Natural killer cell (primary cell): ENCODE data around the gene CMTR1. TPM values are rescaled to one million over a fixed set of nuclear protein-coding genes. Genes with fewer than 3 reads are reported as not detected.
"Not testable (repeated sequence)": the region's sequence is repeated elsewhere in the genome, so short reads cannot be mapped to it uniquely, and the experiment has no call there.

Experiments
- ATAC-seq, 3 donors: fragments of 150-1000 bp in 2 of 3; fragments of 200-7000 bp in 1 of 3; cut with Tn5 transposase; 1 replicate in 1 of 3; 2 replicates in 2 of 3; pipeline ENCODE4 v1.10.0; 2021; ENCODE audit warnings: mild to moderate bottlenecking in 2 of 3, moderate library complexity in 2 of 3
- DNase-seq, 2 donors: peaks; one replicate each; pipeline versions ENCODE4 v3.0.0 to v3.0.0-alpha.2; 2013 to 2021; ENCODE audit warnings: mixed read lengths in 1 of 2
- H3K27ac ChIP-seq: one replicate; pipeline ENCODE4 v1.5.1; 2013; ENCODE audit warnings: mild to moderate bottlenecking, low read length
- H3K27me3 ChIP-seq: one replicate; pipeline ENCODE4 v1.6.1; 2013; ENCODE audit warnings: low read length; ENCODE audit not compliant: control insufficient read depth, insufficient read depth
- H3K36me3 ChIP-seq: one replicate; pipeline ENCODE4 v1.6.1; 2013; ENCODE audit warnings: low read length; ENCODE audit not compliant: control insufficient read depth, insufficient read depth
- H3K4me1 ChIP-seq: one replicate; pipeline ENCODE4 v1.6.1; 2013; ENCODE audit warnings: low read length; ENCODE audit not compliant: control insufficient read depth, insufficient read depth
- H3K4me3 ChIP-seq: one replicate; pipeline ENCODE4 v1.5.1; 2013; ENCODE audit warnings: low read length
- H3K9me3 ChIP-seq: one replicate; pipeline ENCODE4 v1.6.1; 2013; ENCODE audit warnings: low read length; ENCODE audit not compliant: control insufficient read depth, insufficient read depth
- H3K27ac Mint-ChIP-seq, 2 donors: one replicate each; pipeline ENCODE4 v1.8.0; 2022; ENCODE audit warnings: mild to moderate bottlenecking in 2 of 2, mixed read lengths in 2 of 2, moderate library complexity in 1 of 2
- H3K27me3 Mint-ChIP-seq, 2 donors: one replicate each; pipeline ENCODE4 v1.8.0; 2022; ENCODE audit warnings: low read depth in 2 of 2, mixed read lengths in 2 of 2
- H3K36me3 Mint-ChIP-seq: one replicate; pipeline ENCODE4 v1.8.0; 2022; ENCODE audit warnings: mixed read lengths
- H3K4me1 Mint-ChIP-seq, 2 donors: one replicate each; pipeline ENCODE4 v1.8.0; 2022; ENCODE audit warnings: mixed read lengths in 2 of 2
- H3K4me3 Mint-ChIP-seq: one replicate; pipeline ENCODE4 v1.8.0; 2022; ENCODE audit warnings: mild to moderate bottlenecking, moderate library complexity, mixed read lengths
- H3K9me3 Mint-ChIP-seq, 2 donors: one replicate each; pipeline ENCODE4 v1.8.0; 2022; ENCODE audit warnings: mixed read lengths in 2 of 2
- WGBS: methylation state at CpG from one replicate; pipeline ENCODE4 v1.1.7; 2013; ENCODE audit warnings: missing lambda C conversion rate; ENCODE audit not compliant: insufficient coverage; 5-methylcytosine and 5-hydroxymethylcytosine counted together
- intact Hi-C: fragments of 100-400 bp; cut with micrococcal nuclease; formaldehyde crosslinking; loops from one replicate; pipeline ENCODE4 v1.14.2; 2022
- total RNA-seq, 4 donors: library from RNA; stranded (reverse); fragments of 120-200 nt in 1 of 4; gene quantifications; one replicate each; pipeline versions ENCODE4 v1.2.3 to v1.2.4, GENCODE V29; 2013 to 2022
- TF ChIP-seq, protein P1 (sequence below): fragments of 200-600 bp; IDR thresholded peaks from one replicate; pipeline ENCODE4 v1.8.0; 2022; ENCODE audit warnings: antibody characterized with exemption

The CMTR1 gene
- total RNA-seq, 3 donors from 2014 or later (not counting 1 experiment from before 2014, with no cell fraction given) = 85.0 to 111 (median 94.7) TPM

DNA sequence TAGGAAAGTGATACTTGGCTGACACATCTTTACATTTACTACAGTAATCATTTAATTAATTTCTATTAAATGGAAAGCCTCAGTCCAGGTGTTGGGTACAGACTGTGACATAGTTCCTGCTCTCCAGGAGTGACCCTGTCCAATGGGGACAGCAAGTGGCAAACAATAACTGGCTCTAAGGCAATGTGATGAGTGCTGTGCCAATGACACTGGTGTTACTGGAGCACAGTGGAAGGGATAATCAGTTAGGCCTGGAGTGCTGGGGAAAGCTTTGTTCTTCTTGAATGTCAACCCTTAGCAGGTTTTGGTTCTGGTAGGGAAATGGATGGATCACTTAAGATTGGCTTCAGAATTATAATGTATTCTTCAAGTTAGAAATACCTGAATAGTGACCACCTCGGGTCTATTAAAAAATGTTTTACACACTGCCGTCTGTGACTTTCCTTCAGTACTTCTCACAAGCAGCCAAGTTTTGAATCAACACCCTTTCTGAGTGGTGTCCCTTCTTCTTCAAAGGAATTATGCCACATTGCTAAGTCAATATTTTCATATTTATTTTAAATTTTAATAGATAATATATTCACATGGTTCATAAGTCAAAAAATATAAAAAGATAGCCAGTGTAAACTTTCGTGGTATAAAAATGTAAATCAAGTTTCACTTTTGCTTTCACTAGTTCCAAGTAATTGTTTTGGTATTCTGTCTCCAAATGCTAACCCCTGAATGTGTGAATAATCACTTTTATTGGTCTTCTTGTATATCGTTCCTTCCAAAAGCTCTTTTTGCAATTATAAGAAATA lies 9.6 kb downstream of the CMTR1 start:
- Histone ChIP-seq H3K27me3 (no peaks in the 10 kb centered on the region), H3K4me3 (peak overlapping the region; percentile 35), H3K36me3 (peaks cover 55% of the 10 kb centered on the region), H3K9me3 (no peaks in the 10 kb centered on the region), H3K4me1 (peaks cover 9% of the 10 kb centered on the region), H3K27ac (peak overlapping the region; percentile 81)
- Mint-ChIP-seq H3K36me3 (peaks cover 12% of the 10 kb centered on the region), H3K4me3 (peak overlapping the region; percentile 93), H3K4me1 (peaks cover 9 to 27% of the 10 kb centered on the region in 2 donors), H3K27ac (peak overlapping the region; percentile 92), H3K9me3 (no peaks in the 10 kb centered on the region), H3K27me3 (no peaks in the 10 kb centered on the region)
- DNase-seq = peak in 1 of 2 donors; percentile 28
- TF ChIP-seq, protein P1, sequence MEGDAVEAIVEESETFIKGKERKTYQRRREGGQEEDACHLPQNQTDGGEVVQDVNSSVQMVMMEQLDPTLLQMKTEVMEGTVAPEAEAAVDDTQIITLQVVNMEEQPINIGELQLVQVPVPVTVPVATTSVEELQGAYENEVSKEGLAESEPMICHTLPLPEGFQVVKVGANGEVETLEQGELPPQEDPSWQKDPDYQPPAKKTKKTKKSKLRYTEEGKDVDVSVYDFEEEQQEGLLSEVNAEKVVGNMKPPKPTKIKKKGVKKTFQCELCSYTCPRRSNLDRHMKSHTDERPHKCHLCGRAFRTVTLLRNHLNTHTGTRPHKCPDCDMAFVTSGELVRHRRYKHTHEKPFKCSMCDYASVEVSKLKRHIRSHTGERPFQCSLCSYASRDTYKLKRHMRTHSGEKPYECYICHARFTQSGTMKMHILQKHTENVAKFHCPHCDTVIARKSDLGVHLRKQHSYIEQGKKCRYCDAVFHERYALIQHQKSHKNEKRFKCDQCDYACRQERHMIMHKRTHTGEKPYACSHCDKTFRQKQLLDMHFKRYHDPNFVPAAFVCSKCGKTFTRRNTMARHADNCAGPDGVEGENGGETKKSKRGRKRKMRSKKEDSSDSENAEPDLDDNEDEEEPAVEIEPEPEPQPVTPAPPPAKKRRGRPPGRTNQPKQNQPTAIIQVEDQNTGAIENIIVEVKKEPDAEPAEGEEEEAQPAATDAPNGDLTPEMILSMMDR = no peak
- 4% methylated on average over 3 of the region's 4 CpGs for WGBS
- peak; percentile 51 to 76 (median 65) for ATAC-seq
- intact Hi-C loops = no loop called here

DNA sequence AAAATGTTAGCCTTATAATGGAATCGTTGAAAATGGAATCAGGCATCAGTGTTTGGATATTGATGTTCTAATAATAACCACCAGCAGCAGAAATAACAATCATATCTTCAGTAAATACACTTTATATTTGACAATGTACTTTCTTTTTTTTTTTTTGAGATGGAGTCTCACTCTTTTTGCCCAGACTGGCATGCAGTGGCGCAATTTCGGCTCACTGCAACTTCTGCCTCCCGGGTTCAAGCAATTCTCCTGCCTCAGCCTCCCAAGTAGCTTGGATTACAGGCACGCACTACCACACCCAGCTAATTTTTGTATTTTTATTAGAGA lies 10.2 kb downstream of the CMTR1 start:
- H3K9me3 Mint-ChIP-seq, H3K27me3 Mint-ChIP-seq, ATAC-seq, DNase-seq, intact Hi-C loops, H3K27me3 ChIP-seq, H3K9me3 ChIP-seq, H3K4me1 ChIP-seq, H3K36me3 Mint-ChIP-seq: not testable (repeated sequence)
- peaks cover 54% of the 10 kb centered on the region for H3K36me3 ChIP-seq
- peak overlapping the region; percentile 92 for H3K27ac Mint-ChIP-seq
- peak overlapping the region; percentile 35 for H3K4me3 ChIP-seq
- peak overlapping the region; percentile 81 for H3K27ac ChIP-seq
- peaks cover 5 to 23% of the 10 kb centered on the region in 2 donors for H3K4me1 Mint-ChIP-seq
- 95% methylated on average over 4 of the region's 5 CpGs for WGBS
- H3K4me3 Mint-ChIP-seq = peak overlapping the region; percentile 93

DNA sequence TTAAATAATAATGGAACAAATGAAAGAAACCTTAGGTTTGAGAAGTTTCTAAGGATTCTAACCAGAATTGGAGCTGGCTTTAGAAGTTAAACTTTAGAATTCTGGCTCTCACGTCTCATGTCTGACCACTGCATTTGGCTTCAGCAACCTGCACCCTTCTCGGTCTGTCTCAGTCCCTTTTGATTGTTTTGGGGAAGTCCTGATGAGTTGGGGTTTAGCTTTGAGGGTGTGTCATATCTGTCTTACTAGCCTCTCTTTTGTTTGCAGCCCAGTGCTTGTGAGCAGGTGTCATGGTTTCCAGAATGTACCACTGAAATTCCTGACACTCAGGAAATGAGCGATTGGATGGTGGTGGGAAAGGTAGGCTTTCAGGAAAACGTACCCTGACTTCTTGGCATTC lies 17.0 kb downstream of the CMTR1 start:
- Histone ChIP-seq H3K27ac (no peak overlapping the region), H3K4me1 (no peaks in the 10 kb centered on the region), H3K9me3 (no peaks in the 10 kb centered on the region), H3K27me3 (no peaks in the 10 kb centered on the region), H3K4me3 (no peak overlapping the region), H3K36me3 (peaks cover 86% of the 10 kb centered on the region)
- H3K4me3 Mint-ChIP-seq = no peak overlapping the region
- TF ChIP-seq, protein P1 = no peak
- H3K27ac Mint-ChIP-seq = no peak overlapping the region
- 94% methylated on average over 4 of the region's 4 CpGs for WGBS
- no peak for DNase-seq
- no peaks in the 10 kb centered on the region for H3K27me3 Mint-ChIP-seq
- intact Hi-C loops = no loop called here
- no peak for ATAC-seq
- no peaks in the 10 kb centered on the region for H3K9me3 Mint-ChIP-seq
- peaks cover 4 to 14% of the 10 kb centered on the region in 2 donors for H3K4me1 Mint-ChIP-seq
- H3K36me3 Mint-ChIP-seq = peaks cover 29% of the 10 kb centered on the region

DNA sequence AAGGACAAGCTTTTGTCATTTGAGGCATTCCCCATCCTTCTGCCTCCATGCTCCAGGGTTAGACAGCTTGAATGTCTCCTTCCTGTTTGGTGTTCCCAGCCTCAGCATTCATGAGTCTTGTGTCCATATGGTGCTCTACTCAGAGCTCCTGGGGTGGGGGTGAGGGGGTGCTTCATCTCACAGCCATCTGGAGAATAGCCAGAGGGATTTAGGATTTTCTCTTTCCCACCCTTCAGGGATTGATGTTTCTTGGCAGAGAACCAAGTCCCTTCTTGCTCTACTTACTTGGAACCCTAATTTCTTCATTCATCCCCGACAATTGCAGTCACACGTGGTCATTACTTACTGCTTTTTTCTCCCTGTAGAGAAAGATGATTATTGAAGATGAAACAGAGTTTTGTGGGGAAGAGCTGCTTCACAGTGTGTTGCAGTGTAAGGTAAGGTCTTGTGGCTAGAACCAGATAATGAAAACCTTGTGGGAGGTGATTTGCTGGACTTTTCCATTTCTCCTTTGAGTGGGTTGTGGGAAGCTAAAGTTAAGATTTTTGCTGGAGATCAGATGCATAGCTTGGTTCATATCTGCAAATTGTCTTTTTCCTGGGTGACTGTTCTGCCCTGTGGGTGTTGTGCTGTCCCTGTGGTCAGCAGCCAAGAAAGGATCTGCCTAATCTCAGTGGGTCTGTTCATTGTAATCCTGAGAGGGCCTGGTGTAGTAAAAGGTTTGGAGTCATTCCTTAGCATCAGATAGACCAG lies 18.6 kb downstream of the CMTR1 start:
- H3K9me3 Mint-ChIP-seq = no peaks in the 10 kb centered on the region
- H3K4me1 ChIP-seq = no peaks in the 10 kb centered on the region
- no peak for ATAC-seq
- 88% methylated on average over 2 of the region's 2 CpGs for WGBS
- peaks cover 13 to 19% of the 10 kb centered on the region in 2 donors for H3K4me1 Mint-ChIP-seq
- no peaks in the 10 kb centered on the region for H3K27me3 Mint-ChIP-seq
- intact Hi-C loops = no loop called here
- peaks cover 87% of the 10 kb centered on the region for H3K36me3 ChIP-seq
- no peak overlapping the region for H3K27ac ChIP-seq
- H3K27ac Mint-ChIP-seq = peak overlapping the region in 1 of 2 donors; percentile 15
- peaks cover 22% of the 10 kb centered on the region for H3K36me3 Mint-ChIP-seq
- H3K9me3 ChIP-seq = no peaks in the 10 kb centered on the region
- H3K4me3 Mint-ChIP-seq = no peak overlapping the region
- no peak overlapping the region for H3K4me3 ChIP-seq
- TF ChIP-seq, protein P1 = no peak
- H3K27me3 ChIP-seq = no peaks in the 10 kb centered on the region
- DNase-seq = no peak
